GM23338 (cell line): Measurements from ENCODE around the gene GKN2. TPM values are rescaled to one million over a fixed set of nuclear protein-coding genes. Genes with fewer than 3 reads are reported as not detected.

Experiments used
- ATAC-seq: fragments of 200-7000 bp; cut with Tn5 transposase; 3 replicates; pipeline ENCODE4 v1.9.1; 2020
- DNase-seq: peaks from one replicate; pipeline ENCODE4 v3.0.0-alpha.2; 2015; ENCODE audit warnings: low spot score
- H2AFZ ChIP-seq: fragments of 200-600 bp; sonication (generic); 2 replicates; pipeline ENCODE4 v1.8.0; 2016; ENCODE audit warnings: antibody characterized with exemption, mild to moderate bottlenecking, moderate library complexity
- H3F3A ChIP-seq: fragments of 200-600 bp; sonication (generic); replicated peaks from 2 replicates; pipeline ENCODE4 v1.8.0; 2017; ENCODE audit warnings: antibody characterized with exemption, mixed run types, low read depth
- H3K27ac ChIP-seq: fragments of 200-600 bp; sonication (generic); 2 replicates; pipeline ENCODE4 v1.6.1; 2016; ENCODE audit warnings: low read depth
- H3K27me3 ChIP-seq: fragments of 200-600 bp; sonication (generic); 2 replicates; pipeline ENCODE4 v1.8.0; 2016; ENCODE audit warnings: mild to moderate bottlenecking, mixed run types, moderate library complexity; ENCODE audit not compliant: insufficient read depth
- H3K36me3 ChIP-seq: fragments of 200-600 bp; sonication (generic); 2 replicates; pipeline ENCODE4 v1.8.0; 2016; ENCODE audit warnings: mild to moderate bottlenecking; ENCODE audit not compliant: insufficient read depth
- H3K4me1 ChIP-seq: fragments of 200-600 bp; sonication (generic); 2 replicates; pipeline ENCODE4 v1.8.0; 2016; ENCODE audit warnings: mild to moderate bottlenecking, moderate library complexity; ENCODE audit not compliant: insufficient read depth
- H3K4me2 ChIP-seq: fragments of 200-600 bp; sonication (generic); 2 replicates; pipeline ENCODE4 v1.7.1; 2017; ENCODE audit warnings: mixed run types
- H3K4me3 ChIP-seq: fragments of 200-600 bp; sonication (generic); 2 replicates; pipeline ENCODE4 v1.6.1; 2016; ENCODE audit warnings: mixed run types
- H3K79me2 ChIP-seq: fragments of 200-600 bp; sonication (generic); replicated peaks from 2 replicates; pipeline ENCODE4 v1.8.0; 2017; ENCODE audit warnings: mild to moderate bottlenecking; ENCODE audit not compliant: insufficient read depth
- H3K9me2 ChIP-seq: fragments of 200-600 bp; sonication (generic); 2 replicates; pipeline ENCODE4 v1.8.0; 2017; ENCODE audit not compliant: insufficient read depth
- H4K20me1 ChIP-seq: fragments of 200-600 bp; sonication (generic); replicated peaks from 2 replicates; pipeline ENCODE4 v1.8.0; 2017; ENCODE audit warnings: mild to moderate bottlenecking; ENCODE audit not compliant: insufficient read depth
- H3K27ac Mint-ChIP-seq: 2 replicates; pipeline ENCODE4 v1.8.0; 2020; ENCODE audit warnings: inconsistent platforms, mild to moderate bottlenecking, moderate library complexity, mixed read lengths
- H3K27me3 Mint-ChIP-seq: 3 replicates; pipeline ENCODE4 v1.8.0; 2022; ENCODE audit warnings: low read depth, mild to moderate bottlenecking, moderate library complexity, mixed read lengths, inconsistent platforms; ENCODE audit not compliant: insufficient read depth, poor library complexity
- H3K36me3 Mint-ChIP-seq: 3 replicates; pipeline ENCODE4 v1.8.0; 2021; ENCODE audit warnings: low read depth, mild to moderate bottlenecking, inconsistent platforms, moderate library complexity, mixed read lengths
- H3K4me1 Mint-ChIP-seq: 3 replicates; pipeline ENCODE4 v1.8.0; 2020; ENCODE audit warnings: mild to moderate bottlenecking, inconsistent platforms, mixed read lengths
- H3K4me3 Mint-ChIP-seq: 3 replicates; pipeline ENCODE4 v1.8.0; 2021; ENCODE audit warnings: moderate library complexity, mild to moderate bottlenecking, inconsistent platforms, mixed read lengths
- H3K9me3 Mint-ChIP-seq: 3 replicates; pipeline ENCODE4 v1.8.0; 2020; ENCODE audit warnings: moderate library complexity, mild to moderate bottlenecking, inconsistent platforms, mixed read lengths
- EZH2 ChIP-seq: fragments of 200-600 bp; sonication (generic); IDR thresholded peaks from one replicate; pipeline ENCODE4 v1.8.0; 2017; ENCODE audit warnings: antibody characterized with exemption, mild to moderate bottlenecking, low read depth; ENCODE audit not compliant: unreplicated experiment
- JUNB ChIP-seq: IDR thresholded peaks from one replicate; pipeline ENCODE4 v1.6.1; 2016; ENCODE audit warnings: antibody characterized with exemption; ENCODE audit not compliant: unreplicated experiment
- NANOG ChIP-seq: IDR thresholded peaks from 2 replicates; pipeline ENCODE4 v1.6.1; 2016; ENCODE audit warnings: antibody characterized with exemption, borderline replicate concordance
- POLR2AphosphoS5 ChIP-seq: IDR thresholded peaks from 2 replicates; pipeline ENCODE4 v1.6.1; 2016; ENCODE audit warnings: antibody characterized with exemption, low read depth
- ZNF114 ChIP-seq: fragments of 250-450 bp; sonication (Bioruptor Pico); IDR thresholded peaks from 2 replicates; pipeline ENCODE4 v1.5.0; 2020; ENCODE audit warnings: mild to moderate bottlenecking, moderate library complexity
- ZNF331 ChIP-seq: fragments of 250-450 bp; sonication (Bioruptor Pico); IDR thresholded peaks from 2 replicates; pipeline ENCODE4 v1.5.0; 2020; ENCODE audit warnings: low read depth, mild to moderate bottlenecking, moderate library complexity
- polyA plus RNA-seq: library from polyadenylated mRNA; unstranded; fragments of >200 nt; fragmentation: Nextera tagmentation; extraction: Ambion mirVana; gene quantifications from 2 replicates; pipeline ENCODE4 v1.2.1, GENCODE V29; 2016
- total RNA-seq: library from RNA; depleted of rRNA; stranded (reverse); fragments of >200 nt; shearing (Covaris generic); gene quantifications from 2 replicates; pipeline ENCODE4 v1.2.3, GENCODE V29; 2014
- TF ChIP-seq, protein P1 (sequence below): fragments of 250-450 bp; sonication (Bioruptor Pico); IDR thresholded peaks from 2 replicates; pipeline ENCODE4 v1.5.0; 2020; ENCODE audit warnings: mild to moderate bottlenecking, moderate library complexity
- TF ChIP-seq, protein P2 (sequence below): IDR thresholded peaks from one replicate; pipeline ENCODE4 v1.6.1; 2018; ENCODE audit warnings: antibody characterized with exemption; ENCODE audit not compliant: unreplicated experiment
- TF ChIP-seq, protein P3 (sequence below): IDR thresholded peaks from 2 replicates; pipeline ENCODE4 v1.6.1; 2016; ENCODE audit warnings: antibody characterized with exemption

The GKN2 gene
- total and polyA plus RNA-seq, 2 experiments from 2014 or later: not detected

DNA sequence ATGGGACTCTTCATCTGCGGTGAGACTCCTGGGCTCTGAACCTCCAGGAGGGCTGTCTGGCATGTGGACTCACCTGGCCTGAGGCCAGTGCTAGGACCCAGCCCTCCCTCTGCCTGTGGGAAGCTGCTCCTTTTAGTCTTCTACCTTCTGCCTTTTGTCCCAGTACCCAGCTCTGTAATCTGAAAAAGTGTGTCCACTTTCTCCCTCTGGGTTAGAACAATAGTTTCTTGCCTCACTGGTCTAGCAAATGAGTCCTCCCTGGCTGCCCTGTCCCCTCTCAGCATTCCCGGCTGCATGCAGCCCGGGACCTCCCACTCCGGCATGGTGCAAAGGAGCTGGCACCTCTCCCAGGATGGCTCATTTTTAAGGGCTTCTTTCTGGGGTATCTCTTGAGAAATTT lies 25.9 kb downstream of the GKN2 start:
- H3K27ac ChIP-seq: no peak overlapping the region
- H3K79me2 ChIP-seq: no peaks in the 10 kb centered on the region
- Mint-ChIP-seq H3K27ac (no peak overlapping the region), H3K27me3 (peaks cover 2% of the 10 kb centered on the region), H3K9me3 (no peaks in the 10 kb centered on the region; the same call in 2 of the 3 replicates), H3K4me1 (peaks cover under 1% of the 10 kb centered on the region; the same call in 2 of the 3 replicates), H3K4me3 (no peak overlapping the region), H3K36me3 (no peaks in the 10 kb centered on the region)
- H3K36me3 ChIP-seq: no peaks in the 10 kb centered on the region
- H3K27me3 ChIP-seq: no peaks in the 10 kb centered on the region
- TF ChIP-seq NANOG: no peak
- TF ChIP-seq, protein P1, sequence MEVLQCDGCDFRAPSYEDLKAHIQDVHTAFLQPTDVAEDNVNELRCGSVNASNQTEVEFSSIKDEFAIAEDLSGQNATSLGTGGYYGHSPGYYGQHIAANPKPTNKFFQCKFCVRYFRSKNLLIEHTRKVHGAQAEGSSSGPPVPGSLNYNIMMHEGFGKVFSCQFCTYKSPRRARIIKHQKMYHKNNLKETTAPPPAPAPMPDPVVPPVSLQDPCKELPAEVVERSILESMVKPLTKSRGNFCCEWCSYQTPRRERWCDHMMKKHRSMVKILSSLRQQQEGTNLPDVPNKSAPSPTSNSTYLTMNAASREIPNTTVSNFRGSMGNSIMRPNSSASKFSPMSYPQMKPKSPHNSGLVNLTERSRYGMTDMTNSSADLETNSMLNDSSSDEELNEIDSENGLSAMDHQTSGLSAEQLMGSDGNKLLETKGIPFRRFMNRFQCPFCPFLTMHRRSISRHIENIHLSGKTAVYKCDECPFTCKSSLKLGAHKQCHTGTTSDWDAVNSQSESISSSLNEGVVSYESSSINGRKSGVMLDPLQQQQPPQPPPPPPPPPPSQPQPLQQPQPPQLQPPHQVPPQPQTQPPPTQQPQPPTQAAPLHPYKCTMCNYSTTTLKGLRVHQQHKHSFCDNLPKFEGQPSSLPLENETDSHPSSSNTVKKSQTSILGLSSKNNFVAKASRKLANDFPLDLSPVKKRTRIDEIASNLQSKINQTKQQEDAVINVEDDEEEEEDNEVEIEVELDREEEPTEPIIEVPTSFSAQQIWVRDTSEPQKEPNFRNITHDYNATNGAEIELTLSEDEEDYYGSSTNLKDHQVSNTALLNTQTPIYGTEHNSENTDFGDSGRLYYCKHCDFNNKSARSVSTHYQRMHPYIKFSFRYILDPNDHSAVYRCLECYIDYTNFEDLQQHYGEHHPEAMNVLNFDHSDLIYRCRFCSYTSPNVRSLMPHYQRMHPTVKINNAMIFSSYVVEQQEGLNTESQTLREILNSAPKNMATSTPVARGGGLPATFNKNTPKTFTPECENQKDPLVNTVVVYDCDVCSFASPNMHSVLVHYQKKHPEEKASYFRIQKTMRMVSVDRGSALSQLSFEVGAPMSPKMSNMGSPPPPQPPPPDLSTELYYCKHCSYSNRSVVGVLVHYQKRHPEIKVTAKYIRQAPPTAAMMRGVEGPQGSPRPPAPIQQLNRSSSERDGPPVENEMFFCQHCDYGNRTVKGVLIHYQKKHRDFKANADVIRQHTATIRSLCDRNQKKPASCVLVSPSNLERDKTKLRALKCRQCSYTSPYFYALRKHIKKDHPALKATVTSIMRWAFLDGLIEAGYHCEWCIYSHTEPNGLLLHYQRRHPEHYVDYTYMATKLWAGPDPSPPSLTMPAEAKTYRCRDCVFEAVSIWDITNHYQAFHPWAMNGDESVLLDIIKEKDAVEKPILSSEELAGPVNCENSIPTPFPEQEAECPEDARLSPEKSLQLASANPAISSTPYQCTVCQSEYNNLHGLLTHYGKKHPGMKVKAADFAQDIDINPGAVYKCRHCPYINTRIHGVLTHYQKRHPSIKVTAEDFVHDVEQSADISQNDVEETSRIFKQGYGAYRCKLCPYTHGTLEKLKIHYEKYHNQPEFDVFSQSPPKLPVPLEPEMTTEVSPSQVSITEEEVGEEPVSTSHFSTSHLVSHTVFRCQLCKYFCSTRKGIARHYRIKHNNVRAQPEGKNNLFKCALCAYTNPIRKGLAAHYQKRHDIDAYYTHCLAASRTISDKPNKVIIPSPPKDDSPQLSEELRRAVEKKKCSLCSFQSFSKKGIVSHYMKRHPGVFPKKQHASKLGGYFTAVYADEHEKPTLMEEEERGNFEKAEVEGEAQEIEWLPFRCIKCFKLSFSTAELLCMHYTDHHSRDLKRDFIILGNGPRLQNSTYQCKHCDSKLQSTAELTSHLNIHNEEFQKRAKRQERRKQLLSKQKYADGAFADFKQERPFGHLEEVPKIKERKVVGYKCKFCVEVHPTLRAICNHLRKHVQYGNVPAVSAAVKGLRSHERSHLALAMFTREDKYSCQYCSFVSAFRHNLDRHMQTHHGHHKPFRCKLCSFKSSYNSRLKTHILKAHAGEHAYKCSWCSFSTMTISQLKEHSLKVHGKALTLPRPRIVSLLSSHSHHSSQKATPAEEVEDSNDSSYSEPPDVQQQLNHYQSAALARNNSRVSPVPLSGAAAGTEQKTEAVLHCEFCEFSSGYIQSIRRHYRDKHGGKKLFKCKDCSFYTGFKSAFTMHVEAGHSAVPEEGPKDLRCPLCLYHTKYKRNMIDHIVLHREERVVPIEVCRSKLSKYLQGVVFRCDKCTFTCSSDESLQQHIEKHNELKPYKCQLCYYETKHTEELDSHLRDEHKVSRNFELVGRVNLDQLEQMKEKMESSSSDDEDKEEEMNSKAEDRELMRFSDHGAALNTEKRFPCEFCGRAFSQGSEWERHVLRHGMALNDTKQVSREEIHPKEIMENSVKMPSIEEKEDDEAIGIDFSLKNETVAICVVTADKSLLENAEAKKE: no peak
- no peak for TF ChIP-seq ZNF331 (CRISPR knock-in tag)
- TF ChIP-seq POLR2AphosphoS5: no peak
- TF ChIP-seq, protein P2, sequence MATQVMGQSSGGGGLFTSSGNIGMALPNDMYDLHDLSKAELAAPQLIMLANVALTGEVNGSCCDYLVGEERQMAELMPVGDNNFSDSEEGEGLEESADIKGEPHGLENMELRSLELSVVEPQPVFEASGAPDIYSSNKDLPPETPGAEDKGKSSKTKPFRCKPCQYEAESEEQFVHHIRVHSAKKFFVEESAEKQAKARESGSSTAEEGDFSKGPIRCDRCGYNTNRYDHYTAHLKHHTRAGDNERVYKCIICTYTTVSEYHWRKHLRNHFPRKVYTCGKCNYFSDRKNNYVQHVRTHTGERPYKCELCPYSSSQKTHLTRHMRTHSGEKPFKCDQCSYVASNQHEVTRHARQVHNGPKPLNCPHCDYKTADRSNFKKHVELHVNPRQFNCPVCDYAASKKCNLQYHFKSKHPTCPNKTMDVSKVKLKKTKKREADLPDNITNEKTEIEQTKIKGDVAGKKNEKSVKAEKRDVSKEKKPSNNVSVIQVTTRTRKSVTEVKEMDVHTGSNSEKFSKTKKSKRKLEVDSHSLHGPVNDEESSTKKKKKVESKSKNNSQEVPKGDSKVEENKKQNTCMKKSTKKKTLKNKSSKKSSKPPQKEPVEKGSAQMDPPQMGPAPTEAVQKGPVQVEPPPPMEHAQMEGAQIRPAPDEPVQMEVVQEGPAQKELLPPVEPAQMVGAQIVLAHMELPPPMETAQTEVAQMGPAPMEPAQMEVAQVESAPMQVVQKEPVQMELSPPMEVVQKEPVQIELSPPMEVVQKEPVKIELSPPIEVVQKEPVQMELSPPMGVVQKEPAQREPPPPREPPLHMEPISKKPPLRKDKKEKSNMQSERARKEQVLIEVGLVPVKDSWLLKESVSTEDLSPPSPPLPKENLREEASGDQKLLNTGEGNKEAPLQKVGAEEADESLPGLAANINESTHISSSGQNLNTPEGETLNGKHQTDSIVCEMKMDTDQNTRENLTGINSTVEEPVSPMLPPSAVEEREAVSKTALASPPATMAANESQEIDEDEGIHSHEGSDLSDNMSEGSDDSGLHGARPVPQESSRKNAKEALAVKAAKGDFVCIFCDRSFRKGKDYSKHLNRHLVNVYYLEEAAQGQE: no peak
- no peak for TF ChIP-seq EZH2
- TF ChIP-seq, protein P3, sequence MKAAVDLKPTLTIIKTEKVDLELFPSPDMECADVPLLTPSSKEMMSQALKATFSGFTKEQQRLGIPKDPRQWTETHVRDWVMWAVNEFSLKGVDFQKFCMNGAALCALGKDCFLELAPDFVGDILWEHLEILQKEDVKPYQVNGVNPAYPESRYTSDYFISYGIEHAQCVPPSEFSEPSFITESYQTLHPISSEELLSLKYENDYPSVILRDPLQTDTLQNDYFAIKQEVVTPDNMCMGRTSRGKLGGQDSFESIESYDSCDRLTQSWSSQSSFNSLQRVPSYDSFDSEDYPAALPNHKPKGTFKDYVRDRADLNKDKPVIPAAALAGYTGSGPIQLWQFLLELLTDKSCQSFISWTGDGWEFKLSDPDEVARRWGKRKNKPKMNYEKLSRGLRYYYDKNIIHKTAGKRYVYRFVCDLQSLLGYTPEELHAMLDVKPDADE: no peak
- no peak for TF ChIP-seq JUNB
- TF ChIP-seq ZNF114 (CRISPR knock-in tag): no peak
- no peak overlapping the region for H3K4me3 ChIP-seq
- DNase-seq (no peak), ATAC-seq (peak; percentile 42; the same call in 2 of the 3 replicates)
- no peaks in the 10 kb centered on the region for H3K9me2 ChIP-seq
- H3K4me2 ChIP-seq: no peak overlapping the region
- no peaks in the 10 kb centered on the region for H3F3A ChIP-seq
- H2AFZ ChIP-seq: peak overlapping the region; percentile 28; the same call in 1 of the 2 replicates
- no peaks in the 10 kb centered on the region for H4K20me1 ChIP-seq
- H3K4me1 ChIP-seq: no peaks in the 10 kb centered on the region; the same call in 1 of the 2 replicates
